ENCODE results near the gene KIF13A.
"Not testable (repeated sequence)": the region's sequence is repeated elsewhere in the genome, so short reads cannot be mapped to it uniquely, and the experiment has no call there.

The KIF13A gene

DNA sequence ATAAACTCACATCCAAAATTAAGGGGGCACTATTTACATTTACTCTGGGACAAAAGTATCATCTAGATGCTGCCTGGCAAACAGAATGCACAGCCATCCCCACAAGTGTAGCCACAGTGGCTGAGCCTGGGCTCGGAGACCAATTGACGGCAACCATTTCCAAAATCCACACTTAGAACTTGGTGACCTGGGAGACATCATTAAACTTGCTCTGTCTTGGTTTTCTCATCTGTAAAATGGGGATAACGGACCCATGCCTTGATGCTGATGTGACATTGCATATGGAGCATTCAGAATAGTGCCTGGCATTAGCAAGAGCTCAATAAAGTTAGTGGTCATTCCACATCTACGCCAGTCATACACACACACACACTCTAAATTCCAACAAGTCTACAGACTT lies 140.7 kb downstream of the KIF13A start:
- H3K9me3 Mint-ChIP-seq: no peaks in the 10 kb centered on the region
- H3K36me3 Mint-ChIP-seq: peaks cover 3 to 7% of the 10 kb centered on the region in 2 donors
- DNase-seq: no peak

DNA sequence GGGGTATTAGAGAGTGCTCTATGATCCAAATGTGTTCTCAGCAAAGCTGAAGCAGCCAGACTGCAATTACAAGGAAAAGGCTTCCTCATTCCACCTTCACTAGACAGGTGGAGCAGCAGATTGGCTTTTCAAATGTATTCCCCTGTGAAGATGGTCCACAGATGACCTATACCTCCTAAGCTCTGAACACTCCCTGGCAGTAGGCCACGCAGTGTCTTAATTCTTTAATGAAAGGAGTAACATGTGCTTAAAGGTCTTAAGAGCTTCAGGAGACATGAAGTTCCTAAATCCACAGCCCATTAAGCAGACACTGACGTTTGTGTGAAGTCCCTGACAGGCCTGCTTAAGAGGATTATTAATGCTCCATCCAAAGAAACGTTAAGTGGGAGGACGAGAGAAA lies 141.8 kb downstream of the KIF13A start:
- Mint-ChIP-seq H3K4me1 (no peaks in the 10 kb centered on the region), H3K4me3 (no peak overlapping the region), H3K27ac (no peak overlapping the region), H3K36me3 (peaks cover 3 to 7% of the 10 kb centered on the region in 2 donors), H3K9me3 (no peaks in the 10 kb centered on the region), H3K27me3 (no peaks in the 10 kb centered on the region)
- no peak for ATAC-seq (replicated peaks)
- no peak for DNase-seq

More for the DNA sequence above, 140.7 kb downstream of the KIF13A start:
- no peaks in the 10 kb centered on the region for H3K27me3 Mint-ChIP-seq
- H3K4me3 Mint-ChIP-seq: no peak overlapping the region
- no peak for ATAC-seq (replicated peaks)
- no peaks in the 10 kb centered on the region for H3K4me1 Mint-ChIP-seq
- H3K27ac Mint-ChIP-seq: no peak overlapping the region

DNA sequence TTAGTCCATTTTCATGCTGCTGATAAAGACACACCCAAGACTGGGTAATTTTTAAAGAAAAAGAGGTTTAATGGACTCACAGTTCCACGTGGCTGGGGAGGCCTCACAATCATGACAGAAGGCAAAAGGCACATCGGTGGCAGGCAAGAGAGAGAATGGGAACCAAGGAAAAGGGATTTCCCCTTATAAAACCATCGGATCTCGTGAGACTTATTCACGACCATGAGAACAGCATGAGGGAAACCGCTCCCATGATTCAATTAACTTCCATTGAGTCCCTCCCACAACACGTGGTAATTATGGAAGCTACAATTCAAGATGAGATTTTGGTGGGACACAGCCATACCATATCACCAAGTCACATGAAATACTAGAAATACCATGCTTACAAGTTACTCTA lies 142.5 kb downstream of the KIF13A start:
- not testable (repeated sequence) for DNase-seq; ATAC-seq (replicated peaks); H3K4me3 Mint-ChIP-seq; H3K4me1 Mint-ChIP-seq; H3K27me3 Mint-ChIP-seq; H3K36me3 Mint-ChIP-seq; H3K27ac Mint-ChIP-seq; H3K9me3 Mint-ChIP-seq

DNA sequence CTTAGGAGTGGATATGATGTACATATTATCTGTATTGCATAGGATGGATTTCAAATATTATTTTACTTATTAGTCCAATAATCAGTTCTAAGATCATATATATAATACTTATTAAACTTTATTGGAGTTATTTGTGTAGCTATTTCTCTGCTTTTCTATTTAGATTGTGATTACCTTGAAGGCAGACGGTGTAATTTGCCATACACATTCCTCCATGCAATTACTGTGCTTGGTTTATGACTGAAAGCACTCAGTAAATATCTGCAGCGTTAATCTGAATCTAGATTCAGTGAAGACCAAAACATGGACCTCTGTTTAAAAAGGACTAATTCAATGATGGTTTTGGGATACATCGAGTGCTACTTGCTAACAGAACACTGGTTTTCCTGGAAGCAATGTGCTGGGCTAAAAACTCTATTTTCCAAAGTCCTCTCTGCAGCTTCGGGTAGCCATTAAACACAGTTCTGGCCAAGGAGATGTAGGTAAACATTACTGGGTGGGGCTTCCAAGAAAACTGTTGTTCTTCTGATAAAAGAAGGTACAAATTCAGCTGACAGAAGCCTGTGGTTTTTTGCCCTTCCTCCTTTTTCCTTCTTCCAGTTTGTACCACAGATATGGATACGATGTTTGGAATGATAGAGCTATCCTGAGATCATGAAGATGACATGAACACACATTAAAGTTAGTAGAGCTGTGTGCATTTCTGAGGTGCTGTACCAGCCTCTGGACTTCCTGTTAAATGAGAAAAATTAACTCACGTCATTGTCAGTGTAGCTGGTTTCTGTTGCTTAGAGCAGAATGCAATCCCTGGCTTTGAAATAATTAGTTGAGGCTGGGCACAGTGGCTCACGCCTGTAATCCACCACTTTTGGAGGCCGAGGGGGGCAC lies 144.3 kb downstream of the KIF13A start:
- no peaks in the 10 kb centered on the region for H3K9me3 Mint-ChIP-seq
- H3K27me3 Mint-ChIP-seq: no peaks in the 10 kb centered on the region
- no peaks in the 10 kb centered on the region for H3K36me3 Mint-ChIP-seq
- H3K4me1 Mint-ChIP-seq: no peaks in the 10 kb centered on the region
- H3K4me3 Mint-ChIP-seq: no peak overlapping the region
- no peak for ATAC-seq (replicated peaks)
- DNase-seq: no peak
- H3K27ac Mint-ChIP-seq: no peak overlapping the region

DNA sequence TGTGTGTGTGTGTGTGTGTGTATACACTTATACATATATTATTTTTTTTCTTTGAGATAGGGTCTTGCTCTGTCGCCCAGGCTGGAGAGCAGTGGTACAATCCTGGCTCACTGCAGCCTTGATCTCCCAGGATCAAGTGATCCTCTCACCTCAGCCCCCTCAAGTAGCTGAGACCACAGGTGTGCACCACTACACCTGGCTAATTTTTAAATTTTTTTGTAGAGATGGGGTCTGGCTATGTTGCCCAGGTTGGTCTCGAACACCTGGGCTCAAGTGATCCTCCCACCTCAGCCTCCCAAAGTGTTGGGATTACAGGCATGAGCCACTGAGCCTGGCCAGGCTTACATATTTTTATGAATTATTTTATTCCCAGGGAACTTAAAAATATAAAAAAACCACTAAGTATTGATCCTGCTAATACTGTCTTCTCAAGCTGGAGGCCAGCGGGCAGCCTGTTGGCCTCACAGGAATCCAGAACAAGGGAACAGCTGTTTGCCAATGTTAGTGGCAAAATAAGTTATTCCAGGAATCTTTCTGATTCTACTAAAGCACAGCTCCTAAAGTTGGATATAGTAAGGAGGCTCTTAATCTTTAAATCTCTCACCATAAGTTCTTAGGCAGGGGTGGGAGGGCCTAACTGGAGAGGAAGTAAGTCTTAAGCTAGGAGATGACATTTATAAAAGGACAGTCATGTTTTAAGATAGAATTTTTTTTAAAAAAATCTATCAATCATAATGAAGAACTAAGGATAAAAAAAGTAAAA lies 145.2 kb downstream of the KIF13A start:
- H3K36me3 Mint-ChIP-seq: no peaks in the 10 kb centered on the region
- H3K27me3 Mint-ChIP-seq: no peaks in the 10 kb centered on the region
- ATAC-seq (replicated peaks): no peak
- no peak overlapping the region for H3K4me3 Mint-ChIP-seq
- no peaks in the 10 kb centered on the region for H3K4me1 Mint-ChIP-seq
- no peak overlapping the region for H3K27ac Mint-ChIP-seq
- no peak for DNase-seq
- no peaks in the 10 kb centered on the region for H3K9me3 Mint-ChIP-seq

DNA sequence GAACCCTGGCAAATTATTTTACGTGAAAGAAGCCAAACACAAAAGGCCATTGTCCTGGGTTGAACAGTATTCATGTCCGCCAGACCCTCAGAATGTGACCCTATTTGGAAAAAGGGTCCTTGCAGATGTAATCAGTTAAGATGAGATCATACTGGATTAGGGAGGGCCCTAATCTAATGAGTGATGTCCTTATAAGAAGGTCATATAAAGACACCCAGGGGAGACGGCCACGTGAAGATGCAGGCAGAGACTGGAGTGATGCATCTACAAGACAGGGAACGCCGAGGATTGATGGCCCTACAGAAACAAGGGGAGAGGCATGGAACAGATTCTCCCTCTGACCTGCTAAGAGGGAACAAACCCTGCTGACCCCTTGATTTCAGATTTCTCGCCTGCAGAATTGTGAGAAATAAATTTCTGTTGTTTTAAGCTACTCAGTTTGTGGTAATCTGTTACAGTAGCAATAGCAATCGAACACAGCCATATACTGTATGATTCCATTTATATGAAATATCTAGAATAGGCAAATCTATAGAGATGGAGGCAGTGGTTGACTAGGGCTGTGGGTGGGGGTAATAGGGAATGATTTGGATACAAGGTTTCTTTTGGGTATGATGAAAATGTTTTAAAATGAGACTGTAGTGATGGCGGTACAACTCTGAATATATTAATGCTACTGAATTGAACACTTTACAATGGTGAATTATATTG lies 147.8 kb downstream of the KIF13A start:
- DNase-seq (no peak), ATAC-seq (replicated peaks) (no peak)
- peaks cover 2 to 8% of the 10 kb centered on the region in 2 donors for H3K36me3 Mint-ChIP-seq
- no peak overlapping the region for H3K4me3 Mint-ChIP-seq
- no peaks in the 10 kb centered on the region for H3K27me3 Mint-ChIP-seq
- no peak overlapping the region for H3K27ac Mint-ChIP-seq
- H3K4me1 Mint-ChIP-seq: no peaks in the 10 kb centered on the region
- H3K9me3 Mint-ChIP-seq: no peaks in the 10 kb centered on the region

DNA sequence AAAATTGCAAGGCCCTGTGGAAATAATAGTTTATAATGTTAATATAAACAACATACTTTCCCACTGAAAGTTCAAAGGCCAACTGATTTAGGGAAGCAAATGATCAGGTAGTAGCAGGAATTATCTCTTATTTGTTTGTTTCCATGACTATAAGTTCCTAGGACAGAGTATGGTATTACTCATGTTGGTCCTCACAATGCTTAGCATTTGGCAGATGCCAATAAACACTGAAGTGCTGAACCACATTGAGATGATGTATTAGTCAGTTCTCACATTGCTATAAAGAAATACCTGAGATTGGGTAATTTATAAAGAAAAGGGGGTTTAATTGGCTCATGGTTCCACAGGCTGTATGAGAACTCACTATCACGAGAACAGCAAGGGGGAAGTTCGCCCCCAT lies 151.1 kb downstream of the KIF13A start:
- no peak overlapping the region for H3K4me3 Mint-ChIP-seq
- DNase-seq (no peak), ATAC-seq (replicated peaks) (no peak)
- no peaks in the 10 kb centered on the region for H3K9me3 Mint-ChIP-seq
- H3K27me3 Mint-ChIP-seq: no peaks in the 10 kb centered on the region
- no peak overlapping the region for H3K27ac Mint-ChIP-seq
- H3K4me1 Mint-ChIP-seq: no peaks in the 10 kb centered on the region
- peaks cover 4 to 8% of the 10 kb centered on the region in 2 donors for H3K36me3 Mint-ChIP-seq

- Mint-ChIP-seq H3K4me1 (no peaks in the 10 kb centered on the region), H3K27me3 (no peaks in the 10 kb centered on the region), H3K9me3 (no peaks in the 10 kb centered on the region), H3K27ac (no peak overlapping the region), H3K36me3 (peaks cover 4 to 8% of the 10 kb centered on the region in 2 donors), H3K4me3 (no peak overlapping the region)
- no peak for ATAC-seq (replicated peaks)
- no peak for DNase-seq
Measured at GRCh38 chr6:17835784-17836183, 151.7 kb downstream of the KIF13A start.

GRCh38 chr6:17831135-17831534 lies 156.3 kb downstream of the KIF13A start:
- peaks cover 3 to 4% of the 10 kb centered on the region in 2 donors for H3K36me3 Mint-ChIP-seq
- H3K27me3 Mint-ChIP-seq: no peaks in the 10 kb centered on the region
- DNase-seq (no peak), ATAC-seq (replicated peaks) (no peak)
- H3K9me3 Mint-ChIP-seq: no peaks in the 10 kb centered on the region
- no peaks in the 10 kb centered on the region for H3K4me1 Mint-ChIP-seq
- H3K27ac Mint-ChIP-seq: no peak overlapping the region
- H3K4me3 Mint-ChIP-seq: no peak overlapping the region

- no peaks in the 10 kb centered on the region for H3K27me3 Mint-ChIP-seq
- ATAC-seq (replicated peaks): no peak
- no peak overlapping the region for H3K4me3 Mint-ChIP-seq
- H3K4me1 Mint-ChIP-seq: no peaks in the 10 kb centered on the region
- H3K36me3 Mint-ChIP-seq: peaks cover 3% of the 10 kb centered on the region in 2 donors
- no peaks in the 10 kb centered on the region for H3K9me3 Mint-ChIP-seq
- no peak overlapping the region for H3K27ac Mint-ChIP-seq
- no peak for DNase-seq
Measured at GRCh38 chr6:17829905-17830304, 157.5 kb downstream of the KIF13A start.

GRCh38 chr6:17828149-17828548 lies 159.3 kb downstream of the KIF13A start:
- Mint-ChIP-seq H3K27ac (no peak overlapping the region), H3K27me3 (no peaks in the 10 kb centered on the region), H3K36me3 (peaks cover 2 to 6% of the 10 kb centered on the region in 2 donors), H3K9me3 (no peaks in the 10 kb centered on the region), H3K4me1 (no peaks in the 10 kb centered on the region), H3K4me3 (no peak overlapping the region)
- ATAC-seq (replicated peaks): no peak
- no peak for DNase-seq

- Mint-ChIP-seq H3K4me3 (no peak overlapping the region), H3K4me1 (no peaks in the 10 kb centered on the region), H3K27me3 (no peaks in the 10 kb centered on the region), H3K27ac (no peak overlapping the region), H3K36me3 (peaks cover 0 to 6% of the 10 kb centered on the region in 2 donors), H3K9me3 (no peaks in the 10 kb centered on the region)
- ATAC-seq (replicated peaks) (no peak), DNase-seq (no peak)
Measured at GRCh38 chr6:17826301-17826700, 161.1 kb downstream of the KIF13A start.

- no peaks in the 10 kb centered on the region for H3K4me1 Mint-ChIP-seq
- peaks cover 0 to 3% of the 10 kb centered on the region in 2 donors for H3K36me3 Mint-ChIP-seq
- ATAC-seq (replicated peaks) (no peak), DNase-seq (no peak)
- H3K4me3 Mint-ChIP-seq: no peak overlapping the region
- no peaks in the 10 kb centered on the region for H3K27me3 Mint-ChIP-seq
- no peak overlapping the region for H3K27ac Mint-ChIP-seq
- no peaks in the 10 kb centered on the region for H3K9me3 Mint-ChIP-seq
Measured at GRCh38 chr6:17820055-17820454, 167.4 kb downstream of the KIF13A start.

DNA sequence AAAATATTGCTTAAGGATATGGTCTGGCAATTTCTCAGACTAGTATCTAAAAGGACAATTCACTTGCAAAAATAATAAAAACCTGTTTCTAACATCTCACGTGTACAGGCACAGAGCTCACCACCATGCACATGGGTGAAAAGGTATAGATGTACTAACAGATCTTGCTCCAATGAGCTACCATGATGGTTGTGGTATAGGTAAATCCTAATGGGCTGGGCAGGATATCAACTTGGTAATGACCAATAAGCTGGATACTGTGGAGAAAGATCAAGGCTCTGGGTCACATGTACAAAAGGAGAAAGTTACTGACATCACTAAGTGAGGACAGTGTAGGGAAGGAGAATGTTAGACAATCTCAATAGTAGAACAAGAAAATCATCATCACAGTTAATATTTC lies 169.7 kb downstream of the KIF13A start:
- H3K9me3 Mint-ChIP-seq: no peaks in the 10 kb centered on the region
- H3K36me3 Mint-ChIP-seq: no peaks in the 10 kb centered on the region
- no peaks in the 10 kb centered on the region for H3K4me1 Mint-ChIP-seq
- DNase-seq (no peak), ATAC-seq (replicated peaks) (no peak)
- H3K27ac Mint-ChIP-seq: no peak overlapping the region
- no peaks in the 10 kb centered on the region for H3K27me3 Mint-ChIP-seq
- no peak overlapping the region for H3K4me3 Mint-ChIP-seq
